Right cardiac atrium (tissue), 5 donors: ENCODE data around the gene MAPK13. TPM values are rescaled to one million over a fixed set of nuclear protein-coding genes. Genes with fewer than 3 reads are reported as not detected.

ENCODE experiments used
- ATAC-seq, 2 donors: fragments of 200-7000 bp; cut with Tn5 transposase; one replicate each; pipeline versions ENCODE4 v1.8.0 to v1.9.1; 2020; ENCODE audit warnings: moderate library complexity in 2 of 2, mild to moderate bottlenecking in 1 of 2
- DNase-seq, 3 donors: peaks; one replicate each; pipeline ENCODE4 v3.0.0-alpha.2; 2020
- H3K27ac ChIP-seq: one replicate; pipeline ENCODE4 v1.5.1; 2013; ENCODE audit warnings: mild to moderate bottlenecking, low read length, control low read depth, moderate library complexity
- H3K27me3 ChIP-seq: one replicate; pipeline ENCODE4 v1.6.1; 2013; ENCODE audit not compliant: control insufficient read depth, insufficient read depth
- H3K4me1 ChIP-seq: one replicate; pipeline ENCODE4 v1.6.1; 2013; ENCODE audit warnings: low read length; ENCODE audit not compliant: control insufficient read depth, insufficient read depth
- H3K4me3 ChIP-seq: one replicate; pipeline ENCODE4 v1.5.1; 2013; ENCODE audit warnings: low read length, control low read depth
- H3K9me3 ChIP-seq: one replicate; pipeline ENCODE4 v1.6.1; 2013; ENCODE audit warnings: low read length; ENCODE audit not compliant: control insufficient read depth
- WGBS: extraction: QIAGEN DNeasy Blood & Tissue Kit; methylation state at CpG from one replicate; pipeline ENCODE4 v1.1.7; 2013; 5-methylcytosine and 5-hydroxymethylcytosine counted together
- intact Hi-C, 4 donors: fragments of 100-400 bp; cut with DNase I; formaldehyde crosslinking; loops; one replicate each; pipeline versions ENCODE4 v1.11.0 to v1.14.0; 2022 to 2023
- polyA plus RNA-seq: library from polyadenylated mRNA; stranded (reverse); fragments of 200-250 nt; gene quantifications from one replicate; pipeline ENCODE4 v1.2.3, GENCODE V29; 2013
- total RNA-seq, 4 donors: library from RNA; stranded (reverse); fragmentation: NEBNext Ultra II Directional; extraction: Animal tissue kit (Norgen Biotek cat#: 25700); gene quantifications; one replicate each; pipeline ENCODE4 v1.2.1, GENCODE V29; 2021
- donor health status: healthy with polysubstance abuse.
- donor health status: DM: no; HTN: yes; CAD: no.
- donor health status: DM: no; HTN: no; CAD: no.
- donor health status: DM: no; HTN: yes; CAD: no; lungs with severe emphysema.
- donor health status: DM: yes; HTN: yes; CAD: no.

The MAPK13 gene
- total and polyA plus RNA-seq, 5 donors = 1.4 to 4.0 (median 2.1) TPM

GRCh38 chr6:36114798-36115408 lies 15.4 kb upstream of the MAPK13 start:
- H3K27me3 ChIP-seq = no peaks in the 10 kb centered on the region
- ATAC-seq = no peak
- H3K4me3 ChIP-seq = no peak overlapping the region
- intact Hi-C loops = no loop called here
- H3K4me1 ChIP-seq = peaks cover 8% of the 10 kb centered on the region
- 60% methylated on average over 4 of the region's 4 CpGs for WGBS
- H3K9me3 ChIP-seq = no peaks in the 10 kb centered on the region
- no peak for DNase-seq
- H3K27ac ChIP-seq = no peak overlapping the region

- no peak overlapping the region for H3K4me3 ChIP-seq
Measured at GRCh38 chr6:36115412-36115811, 14.9 kb upstream of the MAPK13 start.

GRCh38 chr6:36116066-36116864 lies 14.0 kb upstream of the MAPK13 start:
- peaks cover 13% of the 10 kb centered on the region for H3K4me1 ChIP-seq
- H3K27ac ChIP-seq = no peak overlapping the region
- no peaks in the 10 kb centered on the region for H3K9me3 ChIP-seq
- H3K27me3 ChIP-seq = no peaks in the 10 kb centered on the region
- 64% methylated on average over 3 of the region's 3 CpGs for WGBS
- DNase-seq (no peak), ATAC-seq (no peak)
- H3K4me3 ChIP-seq = no peak overlapping the region
- intact Hi-C loops = no loop called here

More at GRCh38 chr6:36115412-36115811, 14.9 kb upstream of the MAPK13 start:
- intact Hi-C loops = no loop called here
- no peak for ATAC-seq
- H3K27me3 ChIP-seq = no peaks in the 10 kb centered on the region
- H3K27ac ChIP-seq = no peak overlapping the region
- H3K4me1 ChIP-seq = peaks cover 8% of the 10 kb centered on the region
- no peaks in the 10 kb centered on the region for H3K9me3 ChIP-seq
- WGBS = 95% methylated on average over 10 of the region's 10 CpGs
- no peak for DNase-seq

DNA sequence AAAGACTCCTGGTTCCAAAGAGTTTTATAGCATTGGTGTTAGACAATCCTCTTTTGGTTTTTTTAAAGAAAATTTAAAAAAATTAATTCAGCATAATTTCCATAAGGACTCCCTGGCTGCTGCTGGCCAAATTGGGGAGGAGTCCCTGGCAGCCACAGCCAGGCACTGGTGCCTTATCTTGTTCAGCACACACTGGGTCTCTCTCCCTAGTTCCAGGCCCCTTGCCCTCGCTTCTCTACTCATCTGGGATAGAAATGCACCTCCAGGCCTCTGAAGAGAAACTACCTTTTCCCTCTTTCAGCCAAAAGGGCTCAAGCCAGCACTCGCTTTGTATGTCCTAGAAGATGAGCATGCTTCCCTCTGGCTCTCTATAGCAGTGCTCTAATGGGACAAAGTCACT lies 13.4 kb upstream of the MAPK13 start:
- WGBS = 91% methylated on average over 2 of the region's 2 CpGs
- intact Hi-C loops = no loop called here
- DNase-seq = no peak
- Histone ChIP-seq H3K27me3 (no peaks in the 10 kb centered on the region), H3K4me3 (no peak overlapping the region), H3K27ac (no peak overlapping the region), H3K4me1 (peaks cover 14% of the 10 kb centered on the region), H3K9me3 (no peaks in the 10 kb centered on the region)
- no peak for ATAC-seq

- peaks cover 14% of the 10 kb centered on the region for H3K4me1 ChIP-seq
- no peaks in the 10 kb centered on the region for H3K9me3 ChIP-seq
- H3K27me3 ChIP-seq = no peaks in the 10 kb centered on the region
- intact Hi-C loops = no loop called here
- DNase-seq = no peak
- H3K4me3 ChIP-seq = no peak overlapping the region
- no peak for ATAC-seq
- H3K27ac ChIP-seq = no peak overlapping the region
- 83% methylated on average over 8 of the region's 8 CpGs for WGBS
Measured at GRCh38 chr6:36117658-36118549, 12.4 kb upstream of the MAPK13 start.

- DNase-seq (peak in 1 of 3 donors; percentile 61), ATAC-seq (peak; percentile 51 to 72)
- Histone ChIP-seq H3K9me3 (no peaks in the 10 kb centered on the region), H3K4me1 (peaks cover 14% of the 10 kb centered on the region), H3K27me3 (no peaks in the 10 kb centered on the region), H3K27ac (no peak overlapping the region), H3K4me3 (no peak overlapping the region)
- intact Hi-C loops = no loop called here
- whole genome bisulfite sequencing = 45% methylated on average over 4 of the region's 4 CpGs
Measured at GRCh38 chr6:36118550-36119107, 11.7 kb upstream of the MAPK13 start.

GRCh38 chr6:36119209-36119608 lies 11.1 kb upstream of the MAPK13 start:
- Histone ChIP-seq H3K27me3 (no peaks in the 10 kb centered on the region), H3K4me3 (no peak overlapping the region), H3K4me1 (peaks cover 14% of the 10 kb centered on the region), H3K27ac (no peak overlapping the region), H3K9me3 (no peaks in the 10 kb centered on the region)
- intact Hi-C loops = no loop called here
- ATAC-seq (no peak), DNase-seq (no peak)
- 80% methylated on average over 4 of the region's 4 CpGs for WGBS

GRCh38 chr6:36120018-36120417 lies 10.3 kb upstream of the MAPK13 start:
- DNase-seq (no peak), ATAC-seq (no peak)
- Histone ChIP-seq H3K27me3 (no peaks in the 10 kb centered on the region), H3K4me3 (no peak overlapping the region), H3K9me3 (no peaks in the 10 kb centered on the region), H3K4me1 (peaks cover 12% of the 10 kb centered on the region), H3K27ac (no peak overlapping the region)
- intact Hi-C loops = loop anchor here in 3 of 4 donors (5.0 to 10.0 kb wide), 4 partner anchors 65 to 245 kb away; partner anchors contain the start of gene BRPF3 (in 1 of the 3)
- WGBS = 73% methylated on average over 6 of the region's 6 CpGs

- WGBS = 31% methylated on average over 10 of the region's 10 CpGs
- ATAC-seq (no peak), DNase-seq (no peak)
- Histone ChIP-seq H3K4me3 (no peak overlapping the region), H3K27me3 (no peaks in the 10 kb centered on the region), H3K4me1 (peaks cover 12% of the 10 kb centered on the region), H3K27ac (no peak overlapping the region), H3K9me3 (no peaks in the 10 kb centered on the region)
- intact Hi-C loops = loop anchor here in 3 of 4 donors (5.0 to 10.0 kb wide), 4 partner anchors 64 to 244 kb away; partner anchors contain the start of gene BRPF3 (in 1 of the 3)
Measured at GRCh38 chr6:36120539-36120938, 9.8 kb upstream of the MAPK13 start.

GRCh38 chr6:36120979-36121786 lies 9.1 kb upstream of the MAPK13 start:
- DNase-seq (peak; percentile 68 to 81 (median 77)), ATAC-seq (peak; percentile 49 to 72)
- H3K4me3 ChIP-seq = no peak overlapping the region
- no peaks in the 10 kb centered on the region for H3K9me3 ChIP-seq
- peaks cover 12% of the 10 kb centered on the region for H3K4me1 ChIP-seq
- 30% methylated on average over 13 of the region's 13 CpGs for WGBS
- no peaks in the 10 kb centered on the region for H3K27me3 ChIP-seq
- H3K27ac ChIP-seq = no peak overlapping the region
- intact Hi-C loops = loop anchor here in 3 of 4 donors (5.0 to 10.0 kb wide), 4 partner anchors 64 to 244 kb away; partner anchors contain the start of gene BRPF3 (in 1 of the 3)
